ENCODE results near the gene RAB31. TPM values are rescaled to one million over a fixed set of nuclear protein-coding genes. Genes with fewer than 3 reads are reported as not detected.

The RAB31 gene
- total RNA-seq, 1 donor from 2014 or later: 26.0 TPM

DNA sequence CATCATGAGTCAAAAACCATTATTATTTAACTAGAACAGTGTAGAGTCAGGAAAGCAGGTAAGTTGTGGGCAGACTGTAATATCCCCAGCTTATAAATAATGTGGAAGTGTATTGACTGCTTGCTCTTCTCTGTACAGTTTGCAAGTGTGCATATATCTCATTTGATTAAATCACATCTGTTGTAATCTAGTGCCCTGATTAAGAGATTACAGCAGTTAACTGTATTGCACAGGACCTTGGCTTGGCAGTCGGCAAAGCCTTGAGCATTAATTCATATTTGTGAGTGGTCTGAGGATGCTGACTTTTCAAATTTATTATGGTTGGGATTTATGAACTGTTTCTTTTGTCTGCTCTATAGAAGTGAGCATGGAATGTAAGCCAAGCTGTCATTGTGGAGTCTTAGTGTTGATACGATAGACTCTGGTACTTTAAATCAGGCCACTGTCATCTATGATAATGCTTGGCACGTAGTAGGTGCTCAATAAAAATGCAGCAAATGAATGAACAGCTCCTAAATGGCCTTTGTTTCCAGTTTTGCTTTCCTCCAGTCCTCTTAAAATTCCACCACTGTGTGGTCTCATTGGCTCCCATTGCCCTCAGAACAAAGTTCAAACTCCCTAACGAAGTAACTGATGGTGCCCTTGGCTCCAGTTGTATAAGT lies 48.3 kb downstream of the RAB31 start:
- no peak overlapping the region for H3K4me3 ChIP-seq
- DNase-seq (ENCODE audit: extremely low spot score in 2 of 2): no peak
- no peaks in the 10 kb centered on the region for H3K27me3 ChIP-seq
- no peaks in the 10 kb centered on the region for H3K9me3 ChIP-seq
- TF ChIP-seq, protein P1, sequence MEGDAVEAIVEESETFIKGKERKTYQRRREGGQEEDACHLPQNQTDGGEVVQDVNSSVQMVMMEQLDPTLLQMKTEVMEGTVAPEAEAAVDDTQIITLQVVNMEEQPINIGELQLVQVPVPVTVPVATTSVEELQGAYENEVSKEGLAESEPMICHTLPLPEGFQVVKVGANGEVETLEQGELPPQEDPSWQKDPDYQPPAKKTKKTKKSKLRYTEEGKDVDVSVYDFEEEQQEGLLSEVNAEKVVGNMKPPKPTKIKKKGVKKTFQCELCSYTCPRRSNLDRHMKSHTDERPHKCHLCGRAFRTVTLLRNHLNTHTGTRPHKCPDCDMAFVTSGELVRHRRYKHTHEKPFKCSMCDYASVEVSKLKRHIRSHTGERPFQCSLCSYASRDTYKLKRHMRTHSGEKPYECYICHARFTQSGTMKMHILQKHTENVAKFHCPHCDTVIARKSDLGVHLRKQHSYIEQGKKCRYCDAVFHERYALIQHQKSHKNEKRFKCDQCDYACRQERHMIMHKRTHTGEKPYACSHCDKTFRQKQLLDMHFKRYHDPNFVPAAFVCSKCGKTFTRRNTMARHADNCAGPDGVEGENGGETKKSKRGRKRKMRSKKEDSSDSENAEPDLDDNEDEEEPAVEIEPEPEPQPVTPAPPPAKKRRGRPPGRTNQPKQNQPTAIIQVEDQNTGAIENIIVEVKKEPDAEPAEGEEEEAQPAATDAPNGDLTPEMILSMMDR (IDR thresholded peaks at IDR 0.05): no peak
- TF ChIP-seq POLR2AphosphoS5 (IDR thresholded peaks at IDR 0.05; ENCODE audit: insufficient read depth in 1 of 2, low read depth in 1 of 2): no peak
- no peak for TF ChIP-seq POLR2A (IDR thresholded peaks at IDR 0.05)
- no peaks in the 10 kb centered on the region for H3K36me3 ChIP-seq
- H3K27ac ChIP-seq: peak overlapping the region; percentile 81
- intact Hi-C loops (cut with DNase I): no loop called here
- H3K4me1 ChIP-seq: peaks cover 43% of the 10 kb centered on the region

DNA sequence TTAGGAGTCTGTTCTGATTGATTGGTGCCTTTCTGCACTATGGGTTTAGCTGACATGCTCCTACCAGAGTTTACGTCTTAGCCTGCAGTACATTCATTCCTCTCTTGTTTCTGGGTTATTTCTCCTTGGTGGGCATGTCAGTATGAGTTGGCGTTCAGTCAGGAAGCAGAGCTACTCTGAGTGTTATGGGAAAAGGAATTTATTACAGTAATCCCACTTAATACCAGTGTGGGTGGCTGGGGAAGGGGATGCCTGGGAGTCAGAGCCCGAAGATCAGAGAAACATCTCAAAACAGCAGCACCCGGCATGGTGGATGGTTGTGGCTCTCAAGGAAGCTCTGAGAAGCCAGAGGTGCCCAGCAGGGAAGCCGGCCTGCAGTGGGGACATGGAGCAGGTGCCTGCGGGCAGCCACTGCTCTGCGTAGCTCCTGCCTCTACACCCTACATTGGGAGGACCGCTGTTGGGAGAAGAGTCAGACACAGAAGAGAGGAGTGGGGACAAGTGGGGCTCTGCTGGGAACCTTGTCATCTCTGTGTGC lies 48.9 kb downstream of the RAB31 start:
- H3K9me3 ChIP-seq: no peaks in the 10 kb centered on the region
- intact Hi-C loops (cut with DNase I): no loop called here
- no peaks in the 10 kb centered on the region for H3K36me3 ChIP-seq
- no peak for TF ChIP-seq POLR2A (IDR thresholded peaks at IDR 0.05)
- TF ChIP-seq, protein P1 (IDR thresholded peaks at IDR 0.05): no peak
- DNase-seq (ENCODE audit: extremely low spot score in 2 of 2): peak in 1 of 2 donors; percentile 93
- no peaks in the 10 kb centered on the region for H3K27me3 ChIP-seq
- no peak overlapping the region for H3K4me3 ChIP-seq
- peaks cover 43% of the 10 kb centered on the region for H3K4me1 ChIP-seq
- peak overlapping the region; percentile 81 for H3K27ac ChIP-seq

DNA sequence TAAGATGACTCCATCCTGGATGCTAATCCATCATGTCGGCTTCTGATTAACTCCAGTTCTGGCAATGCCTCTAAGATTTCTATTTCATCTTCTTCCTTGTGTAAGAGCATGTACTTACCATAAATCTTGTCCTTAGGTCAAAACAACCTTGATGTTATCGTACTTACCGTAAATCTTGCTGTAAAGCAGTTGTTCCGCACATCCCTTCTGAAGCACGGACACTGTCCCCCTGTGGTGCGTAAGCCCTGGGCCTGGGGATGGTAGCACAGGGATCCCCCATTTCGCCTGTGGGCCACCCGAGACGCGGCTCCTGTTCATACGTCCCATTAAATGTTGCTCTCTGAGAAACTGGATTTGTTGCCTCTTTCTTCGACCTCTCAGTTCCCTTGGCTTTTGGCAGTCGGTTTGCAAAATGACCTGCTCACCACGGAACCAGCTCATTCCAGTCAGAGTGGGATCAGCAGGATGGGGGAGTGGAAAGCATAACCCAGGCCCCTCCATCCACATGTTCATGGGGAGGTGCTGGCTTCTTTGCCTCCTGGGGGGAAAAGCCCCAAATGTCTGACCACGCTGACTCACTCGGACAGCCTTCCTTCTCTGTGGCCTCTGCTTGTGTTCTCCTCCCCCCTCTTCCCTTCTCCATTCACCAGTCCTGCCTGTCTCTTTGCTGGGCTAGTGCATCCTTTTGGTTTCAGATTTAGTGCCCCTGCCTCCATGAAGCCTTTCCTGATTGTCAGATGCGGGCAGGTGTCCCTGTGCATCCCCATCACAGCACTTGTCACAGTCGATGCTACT lies 49.9 kb downstream of the RAB31 start:
- H3K27ac ChIP-seq: peak overlapping the region; percentile 81
- peaks cover 43% of the 10 kb centered on the region for H3K4me1 ChIP-seq
- H3K4me3 ChIP-seq: no peak overlapping the region
- H3K27me3 ChIP-seq: no peaks in the 10 kb centered on the region
- no peaks in the 10 kb centered on the region for H3K36me3 ChIP-seq
- TF ChIP-seq, protein P1 (IDR thresholded peaks at IDR 0.05): no peak
- TF ChIP-seq POLR2A (IDR thresholded peaks at IDR 0.05) (no peak), POLR2AphosphoS5 (IDR thresholded peaks at IDR 0.05; ENCODE audit: insufficient read depth in 1 of 2, low read depth in 1 of 2) (peak in 1 of 2 donors; percentile 77)
- intact Hi-C loops (cut with DNase I): no loop called here
- DNase-seq (ENCODE audit: extremely low spot score in 2 of 2): no peak
- no peaks in the 10 kb centered on the region for H3K9me3 ChIP-seq

DNA sequence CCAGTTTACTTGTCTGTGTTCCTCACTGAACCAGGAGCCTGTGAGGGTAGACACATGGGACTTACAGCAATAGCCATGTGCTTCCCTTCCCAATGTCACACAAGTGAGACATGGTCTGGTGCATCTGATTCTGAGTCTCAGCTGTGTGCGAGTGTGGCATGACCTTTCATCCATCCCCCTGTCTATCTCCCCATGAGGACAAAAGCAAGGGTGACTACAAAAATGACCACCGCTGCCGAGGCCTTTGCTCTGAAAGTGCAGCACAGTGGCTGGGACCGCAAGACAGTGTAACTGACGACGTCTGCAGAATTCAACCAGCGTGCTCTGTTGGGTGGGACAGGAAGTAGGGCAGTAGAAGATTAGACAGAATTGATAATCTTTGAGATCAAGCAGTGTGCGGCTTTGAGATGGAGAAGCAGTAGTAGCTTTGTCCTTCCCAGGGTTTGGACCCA lies 50.5 kb downstream of the RAB31 start:
- Histone ChIP-seq H3K36me3 (no peaks in the 10 kb centered on the region), H3K4me3 (no peak overlapping the region), H3K27me3 (no peaks in the 10 kb centered on the region), H3K4me1 (peaks cover 45% of the 10 kb centered on the region), H3K27ac (peak overlapping the region; percentile 81), H3K9me3 (no peaks in the 10 kb centered on the region)
- TF ChIP-seq, protein P1 (IDR thresholded peaks at IDR 0.05): no peak
- TF ChIP-seq POLR2AphosphoS5 (IDR thresholded peaks at IDR 0.05; ENCODE audit: insufficient read depth in 1 of 2, low read depth in 1 of 2): no peak
- TF ChIP-seq POLR2A (IDR thresholded peaks at IDR 0.05): no peak
- intact Hi-C loops (cut with DNase I): no loop called here
- no peak for DNase-seq (ENCODE audit: extremely low spot score in 2 of 2)
